Neural progenitor cell (in vitro differentiated cells): Measurements from ENCODE around the gene PLEKHN1. TPM values are rescaled to one million over a fixed set of nuclear protein-coding genes. Genes with fewer than 3 reads are reported as not detected.
A peak's percentile ranks its signal among the peaks of the same experiment; 100 is the strongest.

ENCODE experiments used
- DNase-seq: peaks from one replicate; pipeline ENCODE4 v3.0.0-alpha.2; 2016; ENCODE audit warnings: low spot score
- H2AFZ ChIP-seq: fragments of 200-600 bp; sonication (generic); replicated peaks from 2 replicates; pipeline ENCODE4 v1.6.1; 2016; ENCODE audit warnings: antibody characterized with exemption
- H3F3A ChIP-seq: fragments of 200-600 bp; sonication (generic); 2 replicates; pipeline ENCODE4 v1.6.1; 2016; ENCODE audit warnings: antibody characterized with exemption, low read depth
- H3K27ac ChIP-seq: fragments of 200-600 bp; sonication (generic); 2 replicates; pipeline ENCODE4 v1.5.1; 2016; ENCODE audit warnings: mild to moderate bottlenecking
- H3K27me3 ChIP-seq: fragments of 200-600 bp; sonication (generic); 2 replicates; pipeline ENCODE4 v1.6.1; 2016; ENCODE audit warnings: mild to moderate bottlenecking, moderate library complexity
- H3K36me3 ChIP-seq: fragments of 200-600 bp; sonication (generic); 2 replicates; pipeline ENCODE4 v1.5.1; 2016
- H3K4me1 ChIP-seq: fragments of 200-600 bp; sonication (generic); 2 replicates; pipeline ENCODE4 v1.6.1; 2016; ENCODE audit warnings: mixed run types
- H3K4me2 ChIP-seq: fragments of 200-600 bp; sonication (generic); 2 replicates; pipeline ENCODE4 v1.6.1; 2016
- H3K4me3 ChIP-seq: fragments of 200-600 bp; sonication (generic); 2 replicates; pipeline ENCODE4 v1.5.1; 2016
- H3K79me2 ChIP-seq: fragments of 200-600 bp; sonication (generic); 2 replicates; pipeline ENCODE4 v1.6.1; 2016; ENCODE audit warnings: low read depth
- H3K9ac ChIP-seq: fragments of 200-600 bp; sonication (generic); 2 replicates; pipeline ENCODE4 v1.6.1; 2016
- H3K9me3 ChIP-seq: fragments of 200-600 bp; sonication (generic); 2 replicates; pipeline ENCODE4 v1.5.1; 2016; ENCODE audit warnings: low read depth
- H4K20me1 ChIP-seq: fragments of 200-600 bp; sonication (generic); 2 replicates; pipeline ENCODE4 v1.6.1; 2016; ENCODE audit warnings: low read depth
- H3K27ac Mint-ChIP-seq: 3 replicates; pipeline ENCODE4 v1.8.0; 2021; ENCODE audit warnings: mixed read lengths
- H3K27me3 Mint-ChIP-seq: 2 replicates; pipeline ENCODE4 v1.8.0; 2022; ENCODE audit warnings: low read depth, mild to moderate bottlenecking, inconsistent platforms, moderate library complexity, mixed read lengths; ENCODE audit not compliant: insufficient read depth
- H3K36me3 Mint-ChIP-seq: 3 replicates; pipeline ENCODE4 v1.8.0; 2021; ENCODE audit warnings: mixed read lengths
- H3K4me1 Mint-ChIP-seq: 3 replicates; pipeline ENCODE4 v1.8.0; 2021; ENCODE audit warnings: mixed read lengths
- H3K4me3 Mint-ChIP-seq: 3 replicates; pipeline ENCODE4 v1.8.0; 2021; ENCODE audit warnings: mild to moderate bottlenecking, moderate library complexity, mixed read lengths
- H3K9me3 Mint-ChIP-seq: 3 replicates; pipeline ENCODE4 v1.8.0; 2020; ENCODE audit warnings: mixed read lengths
- EZH2 ChIP-seq: fragments of 200-600 bp; sonication (generic); IDR thresholded peaks from 2 replicates; pipeline ENCODE4 v1.6.1; 2017; ENCODE audit warnings: antibody characterized with exemption, mild to moderate bottlenecking, moderate library complexity
- EZH2phosphoT487 ChIP-seq: fragments of 200-600 bp; sonication (generic); IDR thresholded peaks from 2 replicates; pipeline ENCODE4 v1.6.1; 2017; ENCODE audit warnings: antibody characterized with exemption
- total RNA-seq: library from RNA; depleted of rRNA; stranded (reverse); fragments of >200 nt; gene quantifications from 2 replicates; pipeline ENCODE4 v1.2.3, GENCODE V29; 2015; ENCODE audit warnings: low replicate concordance
- TF ChIP-seq, protein P1 (sequence below): fragments of 200-600 bp; sonication (generic); IDR thresholded peaks from 2 replicates; pipeline ENCODE4 v1.5.1; 2017; ENCODE audit warnings: antibody characterized with exemption, mild to moderate bottlenecking

PLEKHN1 gene
- total RNA-seq, 1 donor from 2014 or later: not detected

- H3K27me3 ChIP-seq: no peaks in the 10 kb centered on the region
- peaks cover 10% of the 10 kb centered on the region for H3K27me3 Mint-ChIP-seq
- H3K4me2 ChIP-seq: no peak overlapping the region
- no peak overlapping the region for H3K4me3 ChIP-seq
- H3K36me3 ChIP-seq: no peaks in the 10 kb centered on the region
- DNase-seq: no peak
- no peaks in the 10 kb centered on the region for H3K9me3 ChIP-seq
- H3K4me1 ChIP-seq: peaks cover 34% of the 10 kb centered on the region
- H4K20me1 ChIP-seq: peaks cover 64% of the 10 kb centered on the region
- no peak overlapping the region for H3K27ac ChIP-seq
- H3K9me3 Mint-ChIP-seq: no peaks in the 10 kb centered on the region
- TF ChIP-seq EZH2 (no peak), EZH2phosphoT487 (no peak)
- TF ChIP-seq, protein P1, sequence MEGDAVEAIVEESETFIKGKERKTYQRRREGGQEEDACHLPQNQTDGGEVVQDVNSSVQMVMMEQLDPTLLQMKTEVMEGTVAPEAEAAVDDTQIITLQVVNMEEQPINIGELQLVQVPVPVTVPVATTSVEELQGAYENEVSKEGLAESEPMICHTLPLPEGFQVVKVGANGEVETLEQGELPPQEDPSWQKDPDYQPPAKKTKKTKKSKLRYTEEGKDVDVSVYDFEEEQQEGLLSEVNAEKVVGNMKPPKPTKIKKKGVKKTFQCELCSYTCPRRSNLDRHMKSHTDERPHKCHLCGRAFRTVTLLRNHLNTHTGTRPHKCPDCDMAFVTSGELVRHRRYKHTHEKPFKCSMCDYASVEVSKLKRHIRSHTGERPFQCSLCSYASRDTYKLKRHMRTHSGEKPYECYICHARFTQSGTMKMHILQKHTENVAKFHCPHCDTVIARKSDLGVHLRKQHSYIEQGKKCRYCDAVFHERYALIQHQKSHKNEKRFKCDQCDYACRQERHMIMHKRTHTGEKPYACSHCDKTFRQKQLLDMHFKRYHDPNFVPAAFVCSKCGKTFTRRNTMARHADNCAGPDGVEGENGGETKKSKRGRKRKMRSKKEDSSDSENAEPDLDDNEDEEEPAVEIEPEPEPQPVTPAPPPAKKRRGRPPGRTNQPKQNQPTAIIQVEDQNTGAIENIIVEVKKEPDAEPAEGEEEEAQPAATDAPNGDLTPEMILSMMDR: no peak
- no peak overlapping the region for H3K27ac Mint-ChIP-seq
- peaks cover 21% of the 10 kb centered on the region for H3K4me1 Mint-ChIP-seq
- H2AFZ ChIP-seq: no peak overlapping the region
- H3K4me3 Mint-ChIP-seq: peak overlapping the region; percentile 63
- peaks cover 1% of the 10 kb centered on the region for H3K36me3 Mint-ChIP-seq
- no peak overlapping the region for H3K9ac ChIP-seq
- peaks cover 39% of the 10 kb centered on the region for H3K79me2 ChIP-seq
- peaks cover 10% of the 10 kb centered on the region for H3F3A ChIP-seq
Measured at GRCh38 chr1:1022302-1023009, 56.2 kb downstream of the PLEKHN1 start.

DNA sequence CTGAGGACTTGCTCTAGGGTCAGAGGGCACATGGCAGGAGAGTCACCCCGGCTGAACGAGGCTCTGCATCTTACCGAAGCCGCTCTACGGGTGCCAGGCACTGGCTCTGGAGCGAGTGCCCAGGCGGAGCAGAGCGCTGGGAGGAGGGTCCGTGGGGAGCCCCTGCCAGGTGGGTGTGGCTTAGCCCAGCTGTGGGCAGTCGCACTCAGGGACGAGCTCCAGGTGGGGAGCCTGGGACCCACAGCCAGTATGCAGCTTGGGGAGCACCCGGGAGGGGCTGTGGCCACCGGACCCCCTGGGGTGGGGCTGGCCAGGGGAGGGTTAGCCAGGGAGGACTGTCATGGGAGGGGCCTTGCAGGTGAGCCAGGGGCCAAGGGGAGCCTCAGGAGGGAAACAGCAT lies 57.4 kb downstream of the PLEKHN1 start:
- H3K27ac ChIP-seq: no peak overlapping the region
- H3K36me3 ChIP-seq: no peaks in the 10 kb centered on the region
- no peak overlapping the region for H3K9ac ChIP-seq
- H3K4me3 ChIP-seq: no peak overlapping the region
- H3K27me3 Mint-ChIP-seq: peaks cover 10% of the 10 kb centered on the region
- no peak overlapping the region for H3K27ac Mint-ChIP-seq
- no peak for DNase-seq
- peaks cover 34% of the 10 kb centered on the region for H3K4me1 ChIP-seq
- H4K20me1 ChIP-seq: peaks cover 67% of the 10 kb centered on the region
- no peaks in the 10 kb centered on the region for H3K9me3 Mint-ChIP-seq
- TF ChIP-seq EZH2 (no peak), EZH2phosphoT487 (no peak)
- TF ChIP-seq, protein P1: no peak
- H2AFZ ChIP-seq: no peak overlapping the region
- H3K9me3 ChIP-seq: no peaks in the 10 kb centered on the region
- H3F3A ChIP-seq: peaks cover 10% of the 10 kb centered on the region
- H3K4me2 ChIP-seq: no peak overlapping the region
- peak overlapping the region; percentile 46 for H3K4me3 Mint-ChIP-seq
- H3K27me3 ChIP-seq: no peaks in the 10 kb centered on the region
- H3K4me1 Mint-ChIP-seq: peaks cover 21% of the 10 kb centered on the region
- H3K79me2 ChIP-seq: peaks cover 39% of the 10 kb centered on the region
- H3K36me3 Mint-ChIP-seq: peaks cover 1% of the 10 kb centered on the region

GRCh38 chr1:1024149-1024770 lies 58.0 kb downstream of the PLEKHN1 start:
- no peak overlapping the region for H2AFZ ChIP-seq
- H3K9me3 ChIP-seq: no peaks in the 10 kb centered on the region

More at GRCh38 chr1:1024149-1024770, 58.0 kb downstream of the PLEKHN1 start:
- no peak overlapping the region for H3K4me3 Mint-ChIP-seq
- no peak overlapping the region for H3K27ac Mint-ChIP-seq
- no peaks in the 10 kb centered on the region for H3K9me3 Mint-ChIP-seq
- Histone ChIP-seq H3F3A (peaks cover 7% of the 10 kb centered on the region), H3K4me2 (peak overlapping the region; percentile 47), H3K36me3 (no peaks in the 10 kb centered on the region), H3K27me3 (no peaks in the 10 kb centered on the region), H4K20me1 (peaks cover 67% of the 10 kb centered on the region), H3K27ac (no peak overlapping the region), H3K4me1 (peaks cover 34% of the 10 kb centered on the region), H3K4me3 (no peak overlapping the region), H3K9ac (no peak overlapping the region), H3K79me2 (peaks cover 39% of the 10 kb centered on the region)
- H3K4me1 Mint-ChIP-seq: peaks cover 21% of the 10 kb centered on the region
- no peak for DNase-seq
- peaks cover 1% of the 10 kb centered on the region for H3K36me3 Mint-ChIP-seq
- TF ChIP-seq, protein P1: no peak
- no peak for TF ChIP-seq EZH2
- TF ChIP-seq EZH2phosphoT487: no peak
- peaks cover 7% of the 10 kb centered on the region for H3K27me3 Mint-ChIP-seq
